A673 (cell line): ENCODE measurements around the gene SPP1.

Experiments
- EZH2 ChIP-seq: fragments of 200-600 bp; sonication (generic); IDR thresholded peaks from 2 replicates; pipeline ENCODE4 v1.6.1; 2017; ENCODE audit warnings: borderline replicate concordance, low read depth, mild to moderate bottlenecking, mixed read lengths, antibody characterized with exemption, low read length; ENCODE audit not compliant: poor library complexity, severe bottlenecking
- TF ChIP-seq, protein P1 (sequence below): fragments of 300-800, 200-600 bp; sonication (generic); conservative IDR thresholded peaks from 2 replicates; pipeline ENCODE4 v1.5.1; 2017; ENCODE audit warnings: low read depth, mild to moderate bottlenecking, antibody characterized with exemption, low read length, moderate library complexity, mixed read lengths

DNA sequence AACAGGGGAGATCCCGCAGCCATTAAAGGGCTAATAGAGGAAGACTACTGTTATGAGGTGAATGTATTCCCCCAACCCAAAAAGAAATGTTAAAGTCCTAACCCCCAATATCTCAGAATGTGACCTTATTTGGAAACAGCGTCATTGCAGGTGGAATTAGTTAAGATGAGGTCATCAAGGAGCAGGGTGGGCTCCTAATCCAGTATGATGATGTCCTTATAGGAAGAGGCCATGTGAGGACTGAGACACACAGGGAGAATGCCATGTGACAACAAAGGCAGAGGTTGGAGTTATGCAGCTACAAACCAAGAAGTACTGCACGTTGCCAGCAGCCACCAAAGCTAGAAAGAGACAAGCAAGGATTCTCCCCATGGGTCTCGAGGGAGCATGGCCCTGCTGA, 14.3 kb downstream of the SPP1 start:
- TF ChIP-seq EZH2, result no peak
- TF ChIP-seq, protein P1, sequence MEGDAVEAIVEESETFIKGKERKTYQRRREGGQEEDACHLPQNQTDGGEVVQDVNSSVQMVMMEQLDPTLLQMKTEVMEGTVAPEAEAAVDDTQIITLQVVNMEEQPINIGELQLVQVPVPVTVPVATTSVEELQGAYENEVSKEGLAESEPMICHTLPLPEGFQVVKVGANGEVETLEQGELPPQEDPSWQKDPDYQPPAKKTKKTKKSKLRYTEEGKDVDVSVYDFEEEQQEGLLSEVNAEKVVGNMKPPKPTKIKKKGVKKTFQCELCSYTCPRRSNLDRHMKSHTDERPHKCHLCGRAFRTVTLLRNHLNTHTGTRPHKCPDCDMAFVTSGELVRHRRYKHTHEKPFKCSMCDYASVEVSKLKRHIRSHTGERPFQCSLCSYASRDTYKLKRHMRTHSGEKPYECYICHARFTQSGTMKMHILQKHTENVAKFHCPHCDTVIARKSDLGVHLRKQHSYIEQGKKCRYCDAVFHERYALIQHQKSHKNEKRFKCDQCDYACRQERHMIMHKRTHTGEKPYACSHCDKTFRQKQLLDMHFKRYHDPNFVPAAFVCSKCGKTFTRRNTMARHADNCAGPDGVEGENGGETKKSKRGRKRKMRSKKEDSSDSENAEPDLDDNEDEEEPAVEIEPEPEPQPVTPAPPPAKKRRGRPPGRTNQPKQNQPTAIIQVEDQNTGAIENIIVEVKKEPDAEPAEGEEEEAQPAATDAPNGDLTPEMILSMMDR, result no peak
